Testis (tissue), 3 donors: Measurements from ENCODE around the gene EPHA6. TPM values are rescaled to one million over a fixed set of nuclear protein-coding genes. Genes with fewer than 3 reads are reported as not detected.

ENCODE experiments used
- DNase-seq: peaks from one replicate; pipeline ENCODE4 v3.0.0-alpha.2; 2019
- H3K27ac ChIP-seq, 2 donors: fragments of 200-600 bp; sonication (generic); one replicate each; pipeline ENCODE4 v1.5.1; 2019
- H3K27me3 ChIP-seq: fragments of 200-600 bp; sonication (generic); one replicate; pipeline ENCODE4 v1.5.1; 2019
- H3K36me3 ChIP-seq: fragments of 200-600 bp; sonication (generic); one replicate; pipeline ENCODE4 v1.5.1; 2017; ENCODE audit warnings: low read depth; ENCODE audit errors: missing control alignments
- H3K4me1 ChIP-seq: fragments of 200-600 bp; sonication (generic); one replicate; pipeline ENCODE4 v1.5.1; 2019
- H3K4me3 ChIP-seq, 2 donors: fragments of 200-600 bp; sonication (generic); one replicate each; pipeline ENCODE4 v1.5.1; 2017 to 2019
- H3K9me3 ChIP-seq: fragments of 200-600 bp; sonication (generic); one replicate; pipeline ENCODE4 v1.5.1; 2017
- CTCF ChIP-seq, 3 experiments: fragments of 450-650 bp in 2 of 3; fragments of 200-600 bp in 1 of 3; sonication (generic) in 1 of 3; IDR thresholded peaks; one replicate each; pipeline ENCODE4 v1.5.1; 2016 to 2019; ENCODE audit warnings: antibody characterized with exemption in 3 of 3, mild to moderate bottlenecking in 2 of 3, moderate library complexity in 1 of 3
- POLR2A ChIP-seq: fragments of 450-650 bp; IDR thresholded peaks from one replicate; pipeline ENCODE4 v1.6.1; 2017; ENCODE audit warnings: antibody characterized with exemption, mild to moderate bottlenecking, moderate library complexity
- WGBS, 2 donors: methylation state at CpG; one replicate each; pipeline ENCODE4 v1.1.5; 2018; 5-methylcytosine and 5-hydroxymethylcytosine counted together
- intact Hi-C: fragments of 100-400 bp; cut with DNase I; formaldehyde crosslinking; loops from one replicate; pipeline ENCODE4 v1.15.1; 2023; ENCODE audit warnings: low total_unique reads
- polyA plus RNA-seq: library from polyadenylated mRNA; stranded (reverse); fragments of 350-450 nt; fragmentation: Illumina TruSeq; extraction: RNeasy Lipid Tissue Mini Kit (QIAGEN cat#74804); gene quantifications from one replicate; pipeline ENCODE4 v1.2.3, GENCODE V29; 2014; ENCODE audit warnings: low read depth, low replicate concordance; ENCODE audit not compliant: insufficient read depth
- total RNA-seq, 2 donors: library from RNA; depleted of rRNA; stranded (reverse); fragments of >200 nt; gene quantifications; one replicate each; pipeline ENCODE4 v1.2.3, GENCODE V29; 2016

Gene EPHA6
- total and polyA plus RNA-seq, 3 donors from 2014 or later: 9.8 to 33.0 (median 21.2) TPM

GRCh38 chr3:96869316-96869715 is 54.9 kb downstream of the EPHA6 start:
- 45 to 61% methylated on average over 2 of the region's 2 CpGs for WGBS, 2 donors
- Histone ChIP-seq H3K4me1 (no peaks in the 10 kb centered on the region), H3K4me3 (no peak overlapping the region), H3K36me3 (no peaks in the 10 kb centered on the region), H3K9me3 (no peaks in the 10 kb centered on the region), H3K27ac (no peak overlapping the region), H3K27me3 (no peaks in the 10 kb centered on the region)
- intact Hi-C loops: no loop called here
- no peak for TF ChIP-seq CTCF (IDR thresholded peaks at IDR 0.05)
- TF ChIP-seq POLR2A: no peak
- DNase-seq: no peak

- Histone ChIP-seq H3K36me3 (no peaks in the 10 kb centered on the region), H3K4me1 (no peaks in the 10 kb centered on the region), H3K27me3 (no peaks in the 10 kb centered on the region), H3K4me3 (no peak overlapping the region), H3K27ac (no peak overlapping the region), H3K9me3 (no peaks in the 10 kb centered on the region)
- TF ChIP-seq POLR2A (no peak), CTCF (IDR thresholded peaks at IDR 0.05) (no peak)
- intact Hi-C loops: no loop called here
- 92 to 96% methylated on average over 4 of the region's 4 CpGs for WGBS, 2 donors
- no peak for DNase-seq
Observed at GRCh38 chr3:96877510-96877909, 63.1 kb downstream of the EPHA6 start.

DNA sequence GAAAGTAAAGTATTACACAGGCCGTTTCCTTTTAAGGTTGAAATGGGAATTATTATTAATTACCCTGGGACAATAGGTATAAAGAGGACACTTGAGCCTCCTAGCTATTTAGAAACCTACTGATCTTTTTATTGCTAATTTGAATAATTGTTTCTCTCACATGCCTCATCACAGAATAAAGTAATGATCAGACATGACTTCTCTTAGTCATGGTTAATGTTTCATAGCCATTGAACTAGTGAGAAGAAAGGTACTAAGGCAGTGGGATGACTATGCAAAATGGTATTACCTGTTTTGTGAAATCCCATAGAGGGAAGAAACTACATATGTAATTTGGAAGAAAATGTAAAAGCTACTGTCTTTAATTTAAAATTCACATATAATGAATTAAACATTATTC is 85.6 kb downstream of the EPHA6 start:
- H3K4me1 ChIP-seq: no peaks in the 10 kb centered on the region
- H3K27me3 ChIP-seq: no peaks in the 10 kb centered on the region
- H3K36me3 ChIP-seq: no peaks in the 10 kb centered on the region
- intact Hi-C loops: no loop called here
- no peak for TF ChIP-seq CTCF (IDR thresholded peaks at IDR 0.05)
- TF ChIP-seq POLR2A: no peak
- no peak overlapping the region for H3K4me3 ChIP-seq
- H3K9me3 ChIP-seq: no peaks in the 10 kb centered on the region
- no peak for DNase-seq
- WGBS, 2 donors: 64 to 66% methylated on average over 1 of the region's 1 CpG
- no peak overlapping the region for H3K27ac ChIP-seq

- WGBS, 2 donors: 31 to 38% methylated on average over 4 of the region's 4 CpGs
- no peak for TF ChIP-seq POLR2A
- TF ChIP-seq CTCF (IDR thresholded peaks at IDR 0.05): no peak
- no peaks in the 10 kb centered on the region for H3K27me3 ChIP-seq
- no peaks in the 10 kb centered on the region for H3K4me1 ChIP-seq
- DNase-seq: no peak
- no peaks in the 10 kb centered on the region for H3K36me3 ChIP-seq
- H3K9me3 ChIP-seq: no peaks in the 10 kb centered on the region
- intact Hi-C loops: no loop called here
- no peak overlapping the region for H3K27ac ChIP-seq
- no peak overlapping the region for H3K4me3 ChIP-seq
Observed at GRCh38 chr3:96900566-96900965, 86.2 kb downstream of the EPHA6 start.

GRCh38 chr3:96915445-96915844 is 101.1 kb downstream of the EPHA6 start:
- TF ChIP-seq POLR2A (no peak), CTCF (IDR thresholded peaks at IDR 0.05) (no peak)
- Histone ChIP-seq H3K36me3 (no peaks in the 10 kb centered on the region), H3K9me3 (no peaks in the 10 kb centered on the region), H3K27ac (no peak overlapping the region), H3K4me1 (no peaks in the 10 kb centered on the region), H3K27me3 (no peaks in the 10 kb centered on the region), H3K4me3 (no peak overlapping the region)
- intact Hi-C loops: no loop called here
- 71 to 73% methylated on average over 2 of the region's 2 CpGs for WGBS, 2 donors
- no peak for DNase-seq
